DND-41 (cell line): ENCODE results near the gene TTC33.

Source experiments
- EZH2 ChIP-seq: IDR thresholded peaks from 3 replicates; pipeline ENCODE4 v1.6.1; 2012; ENCODE audit warnings: borderline replicate concordance, low read depth, mild to moderate bottlenecking, moderate library complexity, low read length, inconsistent platforms; ENCODE audit not compliant: severe bottlenecking
- TF ChIP-seq, protein P1 (sequence below): IDR thresholded peaks from 2 replicates; pipeline ENCODE4 v1.5.1; 2012; ENCODE audit warnings: borderline replicate concordance, low read length, moderate library complexity, mild to moderate bottlenecking; ENCODE audit not compliant: poor library complexity, severe bottlenecking; ENCODE audit errors: extremely low read depth

DNA sequence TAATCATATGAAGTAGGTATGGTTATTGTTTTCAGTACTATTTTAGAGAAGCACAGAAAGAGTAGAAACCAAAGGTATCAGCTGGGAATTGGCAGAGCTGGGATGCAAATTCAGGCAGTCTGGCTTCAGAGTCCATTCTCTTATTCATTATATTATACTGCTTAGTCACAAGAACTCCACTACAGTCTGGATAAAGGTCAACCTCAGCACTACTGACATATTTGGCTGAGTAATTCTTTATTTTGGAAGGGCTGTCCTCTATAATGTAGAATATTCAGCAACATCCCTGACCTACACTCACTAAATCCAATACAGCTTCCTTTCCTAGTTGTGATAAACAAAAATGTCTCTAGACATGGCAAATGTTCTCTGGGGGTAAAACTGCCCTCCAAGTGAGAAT lies 38.5 kb downstream of the TTC33 start:
- TF ChIP-seq, protein P1, sequence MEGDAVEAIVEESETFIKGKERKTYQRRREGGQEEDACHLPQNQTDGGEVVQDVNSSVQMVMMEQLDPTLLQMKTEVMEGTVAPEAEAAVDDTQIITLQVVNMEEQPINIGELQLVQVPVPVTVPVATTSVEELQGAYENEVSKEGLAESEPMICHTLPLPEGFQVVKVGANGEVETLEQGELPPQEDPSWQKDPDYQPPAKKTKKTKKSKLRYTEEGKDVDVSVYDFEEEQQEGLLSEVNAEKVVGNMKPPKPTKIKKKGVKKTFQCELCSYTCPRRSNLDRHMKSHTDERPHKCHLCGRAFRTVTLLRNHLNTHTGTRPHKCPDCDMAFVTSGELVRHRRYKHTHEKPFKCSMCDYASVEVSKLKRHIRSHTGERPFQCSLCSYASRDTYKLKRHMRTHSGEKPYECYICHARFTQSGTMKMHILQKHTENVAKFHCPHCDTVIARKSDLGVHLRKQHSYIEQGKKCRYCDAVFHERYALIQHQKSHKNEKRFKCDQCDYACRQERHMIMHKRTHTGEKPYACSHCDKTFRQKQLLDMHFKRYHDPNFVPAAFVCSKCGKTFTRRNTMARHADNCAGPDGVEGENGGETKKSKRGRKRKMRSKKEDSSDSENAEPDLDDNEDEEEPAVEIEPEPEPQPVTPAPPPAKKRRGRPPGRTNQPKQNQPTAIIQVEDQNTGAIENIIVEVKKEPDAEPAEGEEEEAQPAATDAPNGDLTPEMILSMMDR: no peak
- no peak for TF ChIP-seq EZH2
